HepG2 (cell line): ENCODE results near the gene CLASP1. TPM values are rescaled to one million over a fixed set of nuclear protein-coding genes. Genes with fewer than 3 reads are reported as not detected.
"Not testable (repeated sequence)": the region's sequence is repeated elsewhere in the genome, so short reads cannot be mapped to it uniquely, and the experiment has no call there.

ENCODE experiments used
- ATAC-seq: fragments of 200-7000 bp; cut with Tn5 transposase; 3 replicates; pipeline ENCODE4 v1.9.1; 2020; ENCODE audit warnings: mild to moderate bottlenecking, moderate library complexity
- BruUV-seq: library from RNA; stranded (reverse); fragments of 400-500 nt; replicated peaks from 2 replicates; lab custom pipeline; 2021; lab: Mats Ljungman, UMichigan
- CTCF ChIA-PET: fragments of 300-600 bp; formaldehyde crosslinking; extraction: SDS; loops from one replicate; lab custom pipeline; 2021; ENCODE audit warnings: low total read pairs, inconsistent platforms, low intra/inter-chr PET ratio; lab: Yijun Ruan, JAX
- POLR2A ChIA-PET: fragments of 350-600 bp; sonication (Branson Sonifier 250); formaldehyde crosslinking; loops from one replicate; lab custom pipeline; 2020; ENCODE audit warnings: antibody characterized with exemption, inconsistent platforms; lab: Yijun Ruan, JAX
- DNase-seq: peaks from one replicate; pipeline ENCODE4 v3.0.0-alpha.2; 2015; ENCODE audit warnings: low spot score
- FAIRE-seq: peaks from 3 replicates; lab custom pipeline; 2011; peaks lifted over from hg19 to GRCh38; lab: Jason Lieb, UNC
- H2AFZ ChIP-seq: one replicate; pipeline ENCODE4 v1.6.1; 2011; ENCODE audit warnings: low read length, inconsistent platforms
- H3K27ac ChIP-seq: fragments of 300-600 bp; 3 replicates; pipeline ENCODE4 v1.8.0; 2011; ENCODE audit warnings: mixed run types, mild to moderate bottlenecking, mixed read lengths, low read length, inconsistent platforms; ENCODE audit not compliant: insufficient read depth; ENCODE audit errors: extremely low read length
- H3K27me3 ChIP-seq, 2 experiments: fragments of 200-600 bp in 1 of 2; 2 replicates in 1 of 2; 3 replicates in 1 of 2; pipeline versions ENCODE4 v1.6.0 to v1.8.0; 2011; ENCODE audit warnings: low read length in 2 of 2, mild to moderate bottlenecking in 2 of 2, moderate library complexity in 2 of 2, inconsistent platforms in 1 of 2; ENCODE audit not compliant: insufficient read depth in 2 of 2, control insufficient read depth in 1 of 2
- H3K36me3 ChIP-seq, 2 experiments: fragments of 200-600 bp in 1 of 2; replicated peaks in 1 of 2; 2 replicates in 1 of 2; 3 replicates in 1 of 2; pipeline versions ENCODE4 v1.5.1 to v1.8.0; 2011; ENCODE audit warnings: low read length in 2 of 2, inconsistent platforms in 1 of 2; ENCODE audit not compliant: insufficient read depth in 2 of 2, control insufficient read depth in 1 of 2
- H3K4me1 ChIP-seq: 2 replicates; pipeline ENCODE4 v1.5.1; 2012; ENCODE audit warnings: low read length, inconsistent platforms; ENCODE audit not compliant: insufficient read depth
- H3K4me2 ChIP-seq: 2 replicates; pipeline ENCODE4 v1.6.0; 2011; ENCODE audit warnings: low read depth, low read length, inconsistent platforms
- H3K4me3 ChIP-seq, 3 experiments: fragments of 200-600 bp in 1 of 3; sonication (generic), shearing (Covaris generic) in 1 of 3; replicated peaks in 1 of 3; 2 replicates each; pipeline ENCODE4 v1.5.1; 2011 to 2016; ENCODE audit warnings: low read length in 3 of 3, inconsistent platforms in 2 of 3, low read depth in 2 of 3, mild to moderate bottlenecking in 2 of 3, control low read depth in 1 of 3, mixed read lengths in 1 of 3; ENCODE audit not compliant: insufficient read depth in 1 of 3
- H3K79me2 ChIP-seq: one replicate; pipeline ENCODE4 v1.6.1; 2011; ENCODE audit warnings: low read length, inconsistent platforms; ENCODE audit not compliant: insufficient read depth
- H3K9ac ChIP-seq: 2 replicates; pipeline ENCODE4 v1.6.0; 2011; ENCODE audit warnings: mild to moderate bottlenecking, low read depth, low read length, inconsistent platforms; ENCODE audit not compliant: insufficient read depth
- H3K9me3 ChIP-seq: 2 replicates; pipeline ENCODE4 v1.5.1; 2012; ENCODE audit warnings: mild to moderate bottlenecking, low read length
- H4K20me1 ChIP-seq: 2 replicates; pipeline ENCODE4 v1.6.0; 2011; ENCODE audit warnings: inconsistent platforms, mild to moderate bottlenecking, low read length, moderate library complexity; ENCODE audit not compliant: insufficient read depth
- THYN1 ChIP-seq: sonication (generic); formaldehyde crosslinking; IDR thresholded peaks from 2 replicates; pipeline ENCODE4 v1.8.1; 2023; ENCODE audit warnings: low read depth, mild to moderate bottlenecking, moderate library complexity, missing genetic modification reagents, borderline replicate concordance
- ZNF263 ChIP-seq: sonication (generic); formaldehyde crosslinking; IDR thresholded peaks from 2 replicates; pipeline ENCODE4 v1.4.0; 2020; ENCODE audit warnings: missing genetic modification reagents
- WGBS: methylation state at CpG from one replicate; pipeline ENCODE4 v1.1.6; 2017; ENCODE audit warnings: low lambda C conversion rate; 5-methylcytosine and 5-hydroxymethylcytosine counted together
- in situ Hi-C: cut with HindIII; loops from 2 replicates; pipeline ENCODE4 v1.10.0; 2017; ENCODE audit warnings: low pct_unique_long_range_greater_than_20kb; ENCODE audit not compliant: extremely low pct_ligation_motif_present
- intact Hi-C: fragments of 100-400 bp; cut with micrococcal nuclease; formaldehyde crosslinking; loops from one replicate; pipeline ENCODE4 v1.10.0; 2022; ENCODE audit not compliant: unreplicated experiment
- polyA plus RNA-seq, 8 experiments: library from polyadenylated mRNA; depleted of rRNA in 3 of 8; stranded (reverse) in 7 of 8; unstranded in 1 of 8; fragments of >200 nt; fragmentation: Illumina TruSeq in 4 of 8; extraction: Trizol in 4 of 8; gene quantifications; 2 replicates each; pipeline versions ENCODE4 v1.2.1 to v1.2.3, GENCODE V29; 2011 to 2016; ENCODE audit warnings: low read depth in 4 of 8, missing spikeins in 1 of 8, mixed read lengths in 1 of 8; ENCODE audit not compliant: insufficient read depth in 1 of 8
- total RNA-seq, 5 experiments: library from RNA; depleted of rRNA; stranded (reverse); fragments of >200 nt; fragmentation: Illumina TruSeq; extraction: Trizol; gene quantifications; 2 replicates each; pipeline ENCODE4 v1.2.3, GENCODE V29; 2016; ENCODE audit warnings: low read depth in 1 of 5
- TF ChIP-seq, protein P1 (sequence below): sonication (generic); formaldehyde crosslinking; conservative IDR thresholded peaks from 2 replicates; pipeline ENCODE4 v1.4.0; 2020; ENCODE audit warnings: missing genetic modification reagents

Gene CLASP1
- total and polyA plus RNA-seq, 2 of the 13 experiments (the other 11 are each of a cell fraction or from before 2014, with no cell fraction given), result 11.7 to 47.9 TPM

DNA sequence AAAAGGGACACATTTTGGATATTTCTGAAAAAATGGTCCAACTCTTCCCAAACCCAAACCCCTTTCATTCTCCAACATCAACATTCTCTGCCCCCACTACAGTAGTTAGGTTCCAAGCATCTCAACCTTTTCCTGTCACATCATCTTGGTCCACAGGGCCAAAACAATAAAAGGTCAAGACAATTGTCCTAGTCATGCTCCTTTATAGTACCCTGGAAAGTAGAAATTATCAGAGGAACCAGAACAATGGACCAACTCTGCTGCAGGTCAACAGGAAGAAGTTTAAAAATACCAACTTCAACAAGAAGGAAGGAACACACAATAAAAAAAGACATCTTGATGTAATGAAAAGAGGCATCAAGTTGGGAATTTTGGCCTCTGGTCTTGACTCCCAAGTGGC is 36.1 kb downstream of the CLASP1 start (continued):
- TF ChIP-seq, protein P1, sequence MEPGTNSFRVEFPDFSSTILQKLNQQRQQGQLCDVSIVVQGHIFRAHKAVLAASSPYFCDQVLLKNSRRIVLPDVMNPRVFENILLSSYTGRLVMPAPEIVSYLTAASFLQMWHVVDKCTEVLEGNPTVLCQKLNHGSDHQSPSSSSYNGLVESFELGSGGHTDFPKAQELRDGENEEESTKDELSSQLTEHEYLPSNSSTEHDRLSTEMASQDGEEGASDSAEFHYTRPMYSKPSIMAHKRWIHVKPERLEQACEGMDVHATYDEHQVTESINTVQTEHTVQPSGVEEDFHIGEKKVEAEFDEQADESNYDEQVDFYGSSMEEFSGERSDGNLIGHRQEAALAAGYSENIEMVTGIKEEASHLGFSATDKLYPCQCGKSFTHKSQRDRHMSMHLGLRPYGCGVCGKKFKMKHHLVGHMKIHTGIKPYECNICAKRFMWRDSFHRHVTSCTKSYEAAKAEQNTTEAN, result no peak
- TF ChIP-seq, all 625 proteins: peak for 0

DNA sequence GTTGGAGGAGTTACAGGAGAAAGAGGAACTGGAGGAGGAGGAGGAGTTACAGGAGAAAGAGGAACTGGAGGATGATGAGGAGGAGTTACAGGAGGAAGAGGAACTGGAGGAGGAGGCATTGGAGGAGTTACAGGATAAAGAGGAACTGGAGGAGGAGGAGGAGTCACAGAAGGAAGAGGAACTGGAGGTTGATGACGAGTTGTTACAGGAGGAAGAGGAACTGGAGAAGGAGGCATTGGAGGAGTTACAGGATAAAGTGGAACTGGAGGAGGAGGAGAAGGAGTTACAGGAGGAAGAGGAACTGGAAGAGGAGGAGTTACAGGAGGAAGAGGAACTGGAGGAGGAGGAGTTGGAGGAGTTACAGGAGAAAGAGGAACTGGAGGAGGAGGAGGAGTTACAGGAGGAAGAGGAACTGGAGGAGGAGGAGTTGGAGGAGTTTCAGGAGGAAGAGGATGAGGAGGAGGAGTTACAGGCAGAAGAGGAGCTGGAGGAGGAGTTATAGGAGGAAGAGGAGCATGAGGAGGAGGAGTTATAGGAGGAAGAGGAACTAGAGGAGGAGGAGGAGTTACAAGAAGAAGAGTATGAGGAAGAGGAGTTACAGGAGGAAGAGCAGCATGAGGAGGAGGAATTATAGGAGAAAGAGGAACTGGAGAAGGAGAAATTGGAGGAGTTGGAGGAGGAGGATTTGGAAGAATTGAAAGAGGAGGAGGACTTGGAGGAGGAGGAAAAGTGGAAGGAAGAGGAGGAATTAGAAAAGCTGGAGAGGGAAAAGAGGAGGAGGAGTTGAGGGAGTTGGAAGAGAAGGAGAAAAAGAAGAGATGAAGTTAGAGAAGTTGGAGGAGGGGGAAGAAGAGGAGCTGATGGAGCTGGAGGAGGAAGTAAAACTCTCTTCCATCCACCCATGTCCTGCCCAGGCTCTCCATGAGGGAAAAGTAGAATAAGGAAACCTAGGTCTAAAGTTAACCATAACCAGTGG is 37.2 kb downstream of the CLASP1 start:
- BruUV-seq, result no TSS peak
- Histone ChIP-seq H3K4me1 (peaks cover 17% of the 10 kb centered on the region), H3K36me3 (peaks cover 0 to 8% of the 10 kb centered on the region in 2 experiments; a peak in 2 of 5 replicates), H3K4me3 (no peak overlapping the region), H3K27me3 (no peaks in the 10 kb centered on the region), H4K20me1 (peaks cover 4% of the 10 kb centered on the region; the same call in 1 of the 2 replicates), H2AFZ (no peak overlapping the region), H3K27ac (no peak overlapping the region), H3K9me3 (no peaks in the 10 kb centered on the region), H3K79me2 (peaks cover 55% of the 10 kb centered on the region), H3K4me2 (no peak overlapping the region), H3K9ac (no peak overlapping the region)
- POLR2A ChIA-PET, result no interaction called here
- intact Hi-C loops, result no loop called here
- ATAC-seq (no peak), DNase-seq (no peak), FAIRE-seq (no peak)
- peak; percentile 53; the same call in 1 of the 2 replicates for TF ChIP-seq ZNF263 (CRISPR knock-in tag)
- no peak for TF ChIP-seq THYN1 (CRISPR knock-in tag)
- 81% methylated on average over 1 of the region's 1 CpG for WGBS
- CTCF ChIA-PET, result no interaction called here
- in situ Hi-C loops, result no loop called here

DNA sequence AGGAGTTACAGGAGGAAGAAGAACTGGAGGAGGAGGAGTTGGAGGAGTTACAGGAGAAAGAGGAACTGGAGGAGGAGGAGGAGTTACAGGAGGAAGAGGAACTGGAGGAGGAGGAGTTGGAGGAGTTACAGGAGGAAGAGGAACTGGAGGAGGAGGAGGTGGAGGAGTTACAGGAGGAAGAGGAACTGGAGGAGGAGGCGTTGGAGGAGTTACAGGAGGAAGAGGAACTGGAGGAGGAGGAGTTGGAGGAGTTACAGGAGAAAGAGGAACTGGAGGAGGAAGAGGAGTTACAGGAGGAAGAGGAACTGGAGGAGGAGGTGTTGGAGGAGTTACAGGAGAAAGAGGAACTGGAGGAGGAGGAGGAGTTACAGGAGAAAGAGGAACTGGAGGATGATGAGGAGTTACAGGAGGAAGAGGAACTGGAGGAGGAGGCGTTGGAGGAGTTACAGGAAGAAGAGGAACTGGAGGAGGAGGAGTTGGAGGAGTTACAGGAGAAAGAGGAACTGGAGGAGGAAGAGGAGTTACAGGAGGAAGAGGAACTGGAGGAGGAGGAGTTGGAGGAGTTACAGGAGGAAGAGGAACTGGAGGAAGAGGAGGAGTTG is 38.1 kb downstream of the CLASP1 start:
- Histone ChIP-seq H3K4me1 (peaks cover 17% of the 10 kb centered on the region), H3K79me2 (peaks cover 53% of the 10 kb centered on the region)
- H3K4me2 ChIP-seq, H2AFZ ChIP-seq, DNase-seq, H3K36me3 ChIP-seq, H4K20me1 ChIP-seq, H3K4me3 ChIP-seq, H3K9ac ChIP-seq, intact Hi-C loops, CTCF ChIA-PET, POLR2A ChIA-PET, H3K9me3 ChIP-seq, ATAC-seq, FAIRE-seq, BruUV-seq, H3K27me3 ChIP-seq, in situ Hi-C loops, H3K27ac ChIP-seq: not testable (repeated sequence)
- WGBS, result 86% methylated on average over 2 of the region's 2 CpGs

DNA sequence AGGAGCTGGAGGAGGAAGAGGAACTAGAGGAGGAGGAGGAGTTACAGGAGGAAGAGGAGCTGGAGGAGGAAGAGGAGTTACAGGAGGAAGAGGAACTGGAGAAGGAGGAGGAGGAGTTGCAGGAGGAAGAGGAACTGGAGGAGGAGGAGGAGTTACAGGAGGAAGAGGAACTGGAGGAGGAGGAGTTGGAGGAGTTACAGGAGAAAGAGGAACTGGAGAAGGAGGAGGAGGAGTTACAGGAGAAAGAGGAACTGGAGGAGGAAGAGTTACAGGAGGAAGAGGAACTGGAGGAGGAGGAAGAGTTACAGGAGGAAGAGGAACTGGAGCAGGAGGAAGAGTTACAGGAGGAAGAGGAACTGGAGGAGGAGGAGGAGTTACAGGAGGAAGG is 38.8 kb downstream of the CLASP1 start:
- intact Hi-C loops, CTCF ChIA-PET, H2AFZ ChIP-seq, POLR2A ChIA-PET, H3K27me3 ChIP-seq, H4K20me1 ChIP-seq, H3K4me2 ChIP-seq, H3K9me3 ChIP-seq, in situ Hi-C loops, H3K9ac ChIP-seq, H3K27ac ChIP-seq, FAIRE-seq, DNase-seq, ATAC-seq, BruUV-seq, H3K4me3 ChIP-seq: not testable (repeated sequence)
- H3K4me1 ChIP-seq, result peaks cover 22% of the 10 kb centered on the region
- peaks cover 3 to 14% of the 10 kb centered on the region in 2 experiments; a peak in 4 of 5 replicates for H3K36me3 ChIP-seq
- peaks cover 51% of the 10 kb centered on the region for H3K79me2 ChIP-seq
